ENCODE data around the gene ZSWIM1. TPM values are rescaled to one million over a fixed set of nuclear protein-coding genes. Genes with fewer than 3 reads are reported as not detected.

ZSWIM1 gene
- 3.3 TPM for total RNA-seq

DNA sequence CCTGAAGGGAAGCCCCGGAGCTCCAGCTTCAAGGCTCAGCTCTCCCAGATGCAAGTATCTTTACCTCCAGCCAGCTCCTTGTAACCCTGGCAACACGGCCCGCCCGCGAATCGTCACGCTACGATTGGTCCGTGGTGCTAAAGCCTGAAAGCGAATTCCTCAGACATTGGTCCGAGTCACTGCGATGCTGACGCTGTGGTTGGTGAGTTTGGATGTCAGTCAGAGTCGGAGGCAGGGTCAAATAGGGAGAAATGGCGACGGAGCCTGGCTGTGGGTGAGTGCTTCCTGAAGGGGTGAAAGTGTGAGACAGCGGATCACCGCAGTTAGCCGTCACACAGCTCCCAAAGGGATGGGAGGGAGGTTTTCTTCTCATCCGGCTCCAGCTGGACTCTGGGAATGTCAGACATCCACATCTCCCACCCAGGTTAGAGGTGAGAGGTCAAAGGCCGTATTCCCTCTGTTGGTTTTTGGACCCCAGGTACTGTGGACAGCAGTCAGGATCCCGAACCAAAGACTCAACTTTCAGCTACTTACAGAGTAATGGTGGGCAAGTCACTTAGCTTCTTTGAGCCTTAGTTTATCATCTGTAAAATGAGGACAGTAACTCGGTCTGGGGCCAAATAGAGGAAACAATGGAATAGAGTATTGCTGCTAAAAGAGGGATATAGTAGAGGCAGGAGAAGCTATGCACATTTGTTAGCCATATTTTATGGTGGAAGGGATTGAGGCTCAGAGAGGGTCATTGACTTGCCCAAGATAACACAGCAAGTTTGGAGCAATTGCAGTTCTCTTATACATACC lies at the start of gene ZSWIM1:
Gene ZSWIM1, plus strand, starts transcription at position 240 of the 801 bp plus-strand sequence. CDS start 1,366 bp downstream, outside the sequence.
- DNase-seq = peak; percentile 100

DNA sequence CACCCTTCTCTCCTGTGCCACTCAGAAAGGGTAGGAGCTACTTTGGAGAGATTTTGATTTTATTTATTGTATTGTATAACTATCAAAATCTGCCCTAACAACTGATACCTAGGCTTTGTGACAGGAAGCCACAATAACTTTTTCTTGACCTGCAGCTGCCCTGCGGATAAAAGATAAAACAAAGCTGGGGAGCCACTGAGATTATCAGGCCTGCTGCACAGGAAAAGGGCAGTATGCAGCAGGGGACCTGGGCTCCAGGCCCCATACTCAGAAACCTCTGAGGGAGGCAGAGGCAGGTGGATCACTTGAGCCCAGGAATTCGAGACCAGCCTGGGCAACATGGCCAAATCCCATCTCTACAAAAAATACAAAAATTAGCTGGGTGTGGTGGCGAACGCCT lies 48.4 kb upstream of the ZSWIM1 start:
- DNase-seq = no peak

DNA sequence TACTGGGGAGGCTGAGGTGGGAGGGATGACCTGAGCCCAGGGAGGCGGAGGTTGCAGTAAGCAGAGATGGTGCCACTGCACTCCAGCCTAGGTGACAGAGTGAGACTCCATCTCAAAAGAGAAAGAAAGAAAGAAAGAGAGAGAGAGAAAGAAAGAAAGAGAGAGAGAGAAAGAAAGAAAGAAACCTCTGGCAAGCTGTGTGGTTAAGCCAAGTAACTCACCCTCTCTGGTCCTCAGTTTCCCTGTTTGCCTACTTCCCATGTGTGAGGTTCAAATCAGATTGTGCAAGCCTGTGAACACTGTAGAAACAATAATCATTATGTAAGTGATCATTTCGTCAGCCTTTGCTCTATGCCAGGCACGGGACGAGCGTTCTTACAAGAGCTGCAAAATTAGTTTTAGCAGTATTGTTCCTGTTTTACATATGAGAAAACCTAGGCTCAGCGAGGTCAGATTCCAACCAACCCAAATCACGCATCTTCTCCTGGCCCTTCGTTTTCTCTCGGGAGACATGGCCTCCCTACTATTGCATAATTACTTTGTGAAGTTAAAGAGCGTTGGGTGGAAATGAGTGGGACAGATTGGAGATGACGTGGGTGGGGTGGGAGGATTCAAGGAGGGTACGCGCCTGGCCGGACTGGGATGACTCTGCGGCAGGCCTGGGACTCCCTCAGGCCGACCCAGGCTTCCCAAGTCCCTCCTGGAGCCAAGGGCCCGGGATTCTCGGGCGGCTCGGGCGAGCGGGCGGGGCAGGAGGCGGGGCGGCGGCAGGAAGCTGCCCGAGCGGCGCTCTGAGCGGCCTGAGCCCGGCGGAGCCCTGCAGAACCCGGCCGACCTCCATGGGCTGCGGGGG lies 47.8 kb upstream of the ZSWIM1 start, which contains the start of gene SNX21:
Gene SNX21, plus strand, starts transcription at position 770 of the 853 bp plus-strand sequence. CDS start 121 bp downstream, outside the sequence.
- peak; percentile 91 for DNase-seq

GRCh38 chr20:45833883-45834796 lies 46.9 kb upstream of the ZSWIM1 start:
- peak; percentile 88 for DNase-seq

GRCh38 chr20:45834797-45835161 lies 46.2 kb upstream of the ZSWIM1 start:
- no peak for DNase-seq

DNA sequence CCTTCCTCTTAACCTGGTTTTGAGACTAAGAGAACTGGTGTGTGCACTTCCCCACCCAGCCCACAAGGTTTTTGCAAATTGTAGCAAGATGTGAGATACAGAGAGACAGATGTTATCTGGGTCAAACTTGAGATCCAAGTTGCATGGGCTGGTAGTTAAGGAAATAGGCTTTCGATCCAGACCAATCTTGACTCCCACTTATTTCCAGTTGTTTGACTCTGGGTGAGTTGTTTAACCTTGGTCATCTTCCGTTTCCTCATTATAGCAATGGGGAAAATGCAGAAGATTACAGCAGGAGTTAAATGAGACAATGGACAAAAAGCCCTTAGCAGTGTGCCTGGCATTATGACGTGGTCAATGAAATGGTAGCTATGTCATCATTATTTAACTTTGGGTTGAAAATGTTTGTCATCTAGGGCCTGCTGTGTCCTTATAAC lies 45.7 kb upstream of the ZSWIM1 start:
- no peak for DNase-seq

DNA sequence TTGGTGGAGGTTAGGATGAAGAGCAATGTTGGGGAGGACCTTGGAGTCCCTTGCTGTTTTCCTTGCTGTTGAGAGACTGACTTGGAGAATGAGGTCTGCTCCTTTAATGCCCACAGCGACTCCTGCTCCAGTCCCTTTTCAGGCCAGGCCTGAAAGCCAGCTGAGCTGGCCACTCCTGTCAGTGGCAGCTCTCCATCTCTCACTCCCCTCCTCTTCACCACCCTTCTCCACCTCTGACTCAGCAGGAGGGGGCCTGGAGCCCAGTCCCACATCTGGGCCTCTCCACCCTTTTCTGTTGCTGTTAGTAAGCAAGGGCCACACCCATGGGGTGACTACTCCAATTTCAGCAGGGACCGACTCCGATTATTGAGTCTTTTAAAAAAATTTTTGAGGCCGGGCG lies 45.2 kb upstream of the ZSWIM1 start:
- DNase-seq = no peak

GRCh38 chr20:45836841-45837240 lies 44.2 kb upstream of the ZSWIM1 start:
- DNase-seq = no peak

DNA sequence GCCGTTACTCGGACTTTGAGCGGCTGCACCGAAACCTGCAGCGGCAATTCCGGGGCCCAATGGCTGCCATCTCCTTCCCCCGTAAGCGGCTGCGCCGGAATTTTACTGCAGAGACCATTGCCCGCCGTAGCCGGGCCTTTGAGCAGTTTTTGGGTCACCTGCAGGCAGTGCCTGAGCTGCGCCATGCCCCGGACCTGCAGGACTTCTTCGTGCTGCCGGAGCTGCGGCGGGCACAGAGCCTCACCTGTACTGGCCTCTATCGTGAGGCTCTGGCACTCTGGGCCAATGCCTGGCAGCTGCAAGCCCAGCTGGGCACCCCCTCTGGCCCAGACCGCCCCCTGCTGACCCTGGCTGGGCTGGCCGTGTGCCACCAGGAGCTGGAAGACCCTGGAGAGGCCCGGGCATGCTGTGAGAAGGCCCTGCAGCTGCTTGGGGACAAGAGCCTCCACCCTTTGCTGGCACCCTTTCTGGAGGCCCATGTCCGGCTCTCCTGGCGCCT lies 40.3 kb upstream of the ZSWIM1 start:
- DNase-seq = peak; percentile 44

DNA sequence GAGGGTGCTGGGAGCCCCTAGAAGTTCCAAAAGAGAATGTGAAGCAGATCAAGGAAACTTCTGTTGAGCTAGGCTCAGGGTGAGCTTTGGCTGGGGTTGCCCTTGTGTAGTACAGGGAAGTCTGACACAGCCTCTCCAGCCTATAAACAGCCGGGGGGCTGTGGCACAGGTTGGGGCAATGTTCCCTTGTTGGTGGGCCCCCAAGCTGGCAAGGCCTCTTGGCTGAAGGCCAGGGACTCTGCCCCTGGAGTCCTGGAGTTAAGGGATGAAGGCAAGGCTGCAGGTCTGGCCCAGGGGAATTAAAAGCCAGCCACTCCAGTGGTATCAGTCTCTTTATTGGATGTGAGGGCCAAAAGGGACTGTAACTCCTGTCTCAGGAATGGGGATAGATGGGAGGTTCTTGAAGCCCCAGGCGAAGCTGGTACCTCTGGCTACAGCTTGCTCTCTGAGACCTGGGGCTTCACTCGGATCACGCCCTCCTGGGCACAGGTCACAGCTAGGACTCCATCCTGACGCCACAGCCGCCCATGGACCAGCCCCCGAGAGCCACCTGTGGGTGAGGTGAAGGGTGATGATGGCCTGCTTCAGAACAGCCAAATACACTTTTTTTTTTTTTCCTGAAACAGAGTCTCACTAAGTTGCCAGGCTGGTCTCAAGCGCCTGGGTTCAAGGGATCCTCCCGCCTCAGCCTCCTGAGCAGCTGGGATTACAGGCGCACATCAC lies 39.5 kb upstream of the ZSWIM1 start:
- no peak for DNase-seq

DNA sequence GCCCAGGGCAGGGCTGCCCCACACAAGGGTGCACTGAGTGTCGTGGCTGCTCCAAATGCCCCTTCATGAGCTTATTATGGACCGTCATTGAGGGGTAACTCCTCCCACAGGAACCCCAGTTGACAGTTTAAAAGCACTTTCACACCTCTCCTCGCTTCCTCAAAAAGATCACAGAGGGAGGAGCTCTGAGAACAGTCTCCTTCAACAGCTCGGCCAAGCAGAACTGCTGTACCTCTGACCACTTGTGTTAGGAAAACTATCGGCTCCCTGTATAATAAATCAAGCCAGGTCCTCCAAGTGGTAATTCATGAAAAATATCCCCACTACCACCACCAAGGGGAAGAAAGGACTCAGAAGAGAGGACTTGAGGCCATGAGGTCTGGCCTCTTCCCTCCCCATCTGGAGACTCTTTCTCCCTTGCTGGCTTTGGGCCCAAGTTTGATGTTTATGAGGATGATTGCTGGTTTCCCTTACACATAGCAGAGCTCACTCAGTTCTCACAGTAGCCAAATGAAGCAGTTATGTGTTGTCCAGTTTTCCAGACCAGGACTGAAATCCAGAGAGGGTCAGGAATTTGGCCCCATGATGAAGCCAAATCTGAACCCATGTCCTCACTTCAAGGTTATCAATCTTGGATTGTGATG lies 38.7 kb upstream of the ZSWIM1 start:
- no peak for DNase-seq

- no peak for DNase-seq
Observed at GRCh38 chr20:45843506-45843905, 37.5 kb upstream of the ZSWIM1 start.

DNA sequence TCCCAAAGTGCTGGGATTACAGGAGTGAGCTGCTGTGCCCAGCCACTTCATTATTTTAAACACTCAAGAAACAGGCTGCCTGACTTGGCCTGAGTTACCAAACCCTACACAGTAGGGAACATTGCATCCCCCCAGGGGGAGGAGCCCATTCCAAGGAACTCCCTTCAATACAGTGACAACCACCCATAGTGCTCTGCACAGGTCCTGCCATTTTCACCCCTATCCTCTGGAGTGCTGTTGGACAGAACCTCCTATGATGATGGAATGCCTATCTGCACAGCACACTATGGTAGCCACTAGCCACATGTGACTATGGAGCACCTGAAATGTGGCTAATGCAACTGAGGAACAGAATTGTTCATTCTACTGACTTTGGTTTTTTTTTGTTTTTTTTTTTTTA lies 35.6 kb upstream of the ZSWIM1 start:
- no peak for DNase-seq

DNA sequence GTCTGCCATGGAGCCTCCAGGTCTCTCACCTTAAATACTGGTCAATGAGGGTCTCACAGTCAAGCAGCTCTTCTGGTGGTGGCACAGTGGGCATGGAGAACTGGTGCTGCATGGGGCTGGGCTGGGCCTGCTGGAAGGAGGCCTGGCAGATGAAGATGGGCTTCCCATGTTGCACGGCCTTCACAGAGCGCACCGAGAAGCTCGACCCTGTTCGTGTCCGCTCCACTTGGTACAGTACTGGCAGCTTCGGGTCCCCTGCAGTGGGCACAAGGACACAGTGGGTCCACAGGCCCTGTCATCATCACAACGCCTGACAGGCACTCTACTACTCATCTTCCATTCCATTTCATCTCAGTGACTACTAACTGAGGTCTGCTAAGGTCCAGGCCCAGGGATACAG lies 32.6 kb upstream of the ZSWIM1 start:
- DNase-seq = no peak

DNA sequence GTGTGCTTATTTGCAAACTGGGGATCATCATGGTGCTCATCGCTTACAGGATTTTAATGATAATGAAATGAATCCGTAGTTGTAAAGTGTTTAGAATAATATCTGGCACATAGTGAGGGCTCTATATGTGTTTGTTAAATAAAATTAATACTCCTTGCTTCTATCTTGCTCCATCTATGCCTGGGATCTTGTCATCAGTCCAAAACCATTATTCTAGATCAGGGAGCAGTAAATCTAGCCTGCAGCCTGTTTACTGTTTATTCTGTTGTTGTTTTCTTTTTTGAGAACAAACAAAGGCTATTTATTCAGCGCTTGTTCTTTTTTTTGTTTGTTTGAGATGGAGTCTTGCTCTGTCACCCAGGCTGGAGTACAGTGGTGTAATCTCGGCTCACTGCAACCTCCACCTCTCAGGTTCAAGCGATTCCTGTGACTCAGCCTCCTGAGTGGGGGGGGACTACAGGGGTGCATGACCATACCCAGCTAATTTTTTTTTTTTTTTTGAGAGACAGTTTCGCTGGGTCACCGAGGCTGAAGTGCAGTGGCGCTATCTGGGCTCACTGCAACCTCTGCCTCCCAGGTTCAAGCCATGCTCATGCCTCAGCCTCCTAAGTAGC lies 32.0 kb upstream of the ZSWIM1 start:
- DNase-seq = no peak

GRCh38 chr20:45850238-45850637 lies 30.8 kb upstream of the ZSWIM1 start:
- no peak for DNase-seq

DNA sequence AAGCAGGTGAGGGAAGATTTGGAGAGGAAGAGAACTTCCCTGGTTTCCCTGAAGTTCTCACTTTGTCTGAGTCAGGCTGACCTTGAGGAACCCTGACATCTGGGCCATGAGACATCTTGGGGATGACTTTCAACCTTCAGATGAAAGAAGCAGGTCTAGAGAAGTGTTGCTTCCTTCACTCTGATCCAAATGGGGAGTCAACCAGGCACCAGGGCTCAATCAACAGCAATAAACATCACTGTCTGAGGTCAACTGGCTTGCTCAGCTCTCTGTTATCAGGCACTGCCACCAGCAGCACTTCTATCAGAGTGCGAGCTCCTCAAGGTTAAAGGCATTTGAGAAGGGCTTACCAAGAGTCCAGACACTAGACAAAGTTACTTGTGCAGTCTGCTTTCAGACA lies 30.1 kb upstream of the ZSWIM1 start:
- no peak for DNase-seq

GRCh38 chr20:45851501-45851900 lies 29.5 kb upstream of the ZSWIM1 start:
- DNase-seq = no peak

GRCh38 chr20:45852326-45852725 lies 28.7 kb upstream of the ZSWIM1 start:
- no peak for DNase-seq

- DNase-seq = no peak
Observed at GRCh38 chr20:45853484-45853883, 27.5 kb upstream of the ZSWIM1 start.
